NCI-H774 (cell line): ENCODE measurements around the gene OTOG.

ENCODE experiments used
- DNase-seq: peaks from one replicate; lab custom pipeline; 2025; lab: John Stamatoyannopoulos, UW

The OTOG gene

DNA sequence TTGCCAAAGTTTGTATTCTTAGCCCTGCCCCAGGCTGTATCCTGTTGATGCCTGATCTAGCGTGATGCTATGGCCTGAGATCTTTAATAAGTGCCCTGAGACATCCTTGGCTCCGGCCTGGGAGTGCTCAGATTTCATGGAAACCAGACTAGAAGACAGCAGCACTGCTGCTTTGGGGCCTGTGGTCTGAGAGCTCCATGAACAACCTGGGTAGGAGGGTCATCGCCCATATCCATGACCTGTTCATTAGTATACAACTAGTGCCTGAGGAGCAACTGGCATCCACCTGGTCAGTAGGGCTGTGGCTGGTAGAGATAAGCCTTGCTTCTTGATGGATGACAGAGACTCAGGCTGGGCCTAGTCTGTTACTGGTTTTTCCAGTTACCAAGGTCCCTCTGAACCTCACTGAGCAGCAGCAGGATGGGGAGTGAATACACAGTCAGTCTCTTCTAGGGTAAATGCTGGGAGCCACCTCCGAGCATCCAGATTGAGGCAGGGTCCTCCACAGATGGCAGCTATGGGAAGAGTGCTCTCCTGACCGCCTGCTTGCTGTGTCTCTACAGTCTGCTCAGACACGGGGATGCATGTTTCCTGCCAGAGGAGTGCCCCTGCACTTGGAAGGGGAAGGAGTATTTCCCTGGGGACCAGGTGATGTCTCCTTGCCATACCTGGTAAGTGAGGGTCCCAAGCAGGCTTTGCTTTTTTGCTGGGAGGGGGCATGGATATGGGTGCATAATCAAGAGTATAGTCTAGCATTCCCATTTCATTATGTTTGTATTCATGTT is 39.0 kb downstream of the OTOG start:
- DNase-seq = no peak

DNA sequence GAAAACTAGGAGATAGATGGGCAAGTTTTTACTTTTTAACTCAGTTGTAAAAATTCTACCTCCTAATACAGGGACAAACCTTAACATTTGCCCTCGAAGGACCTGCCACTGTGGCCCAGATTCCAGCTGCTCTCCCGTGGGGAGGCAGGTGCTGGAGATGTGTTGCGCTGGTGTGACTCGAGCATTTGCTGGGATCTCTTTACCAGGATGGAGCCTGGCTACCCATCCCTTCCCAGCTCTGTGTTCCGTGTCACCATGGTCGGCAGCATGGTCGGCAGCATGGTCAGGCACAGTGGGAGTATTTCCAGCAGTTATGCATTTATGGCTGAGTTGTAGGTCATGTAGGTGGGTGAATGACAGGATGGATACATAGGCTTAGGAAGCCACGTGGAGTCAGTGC is 41.1 kb downstream of the OTOG start:
- no peak for DNase-seq

DNA sequence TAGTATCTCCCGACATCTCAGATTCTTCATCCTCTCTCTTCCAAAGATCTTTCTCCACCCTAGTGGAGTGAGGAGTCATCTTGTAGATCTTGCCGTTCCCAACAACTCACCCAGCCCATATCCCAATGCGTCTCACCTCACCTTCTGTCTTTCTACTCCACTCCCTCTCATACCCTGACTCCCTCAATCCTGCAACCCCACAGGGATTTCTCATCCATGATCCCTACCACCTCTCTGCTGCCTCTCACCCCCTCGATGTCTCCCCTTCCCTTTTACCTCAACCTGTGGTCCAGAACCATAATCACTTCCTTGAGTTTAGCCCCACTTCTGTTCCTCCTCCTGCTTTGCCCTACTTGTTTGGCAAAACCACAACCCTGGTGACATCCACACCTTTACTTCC is 41.7 kb downstream of the OTOG start:
- DNase-seq = no peak

DNA sequence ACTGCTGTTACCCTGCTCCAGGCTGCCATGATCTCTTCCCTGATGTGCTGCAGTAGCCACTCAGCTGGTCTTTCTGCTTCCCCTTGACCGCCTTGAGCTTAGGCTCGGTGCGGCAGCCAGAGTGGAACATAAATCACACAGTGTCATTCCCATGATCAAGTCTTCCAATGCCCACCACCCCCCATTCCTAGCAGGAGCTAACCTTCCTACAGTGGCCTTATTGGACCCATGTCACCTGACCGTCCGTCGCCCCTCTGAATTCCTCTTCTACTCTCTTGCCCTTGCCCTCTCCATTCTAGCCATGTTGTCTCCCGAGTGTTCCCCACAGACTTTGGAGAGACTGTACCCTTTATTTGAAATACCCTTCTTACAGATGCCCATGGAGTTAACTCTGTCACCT is 43.4 kb downstream of the OTOG start:
- no peak for DNase-seq

DNA sequence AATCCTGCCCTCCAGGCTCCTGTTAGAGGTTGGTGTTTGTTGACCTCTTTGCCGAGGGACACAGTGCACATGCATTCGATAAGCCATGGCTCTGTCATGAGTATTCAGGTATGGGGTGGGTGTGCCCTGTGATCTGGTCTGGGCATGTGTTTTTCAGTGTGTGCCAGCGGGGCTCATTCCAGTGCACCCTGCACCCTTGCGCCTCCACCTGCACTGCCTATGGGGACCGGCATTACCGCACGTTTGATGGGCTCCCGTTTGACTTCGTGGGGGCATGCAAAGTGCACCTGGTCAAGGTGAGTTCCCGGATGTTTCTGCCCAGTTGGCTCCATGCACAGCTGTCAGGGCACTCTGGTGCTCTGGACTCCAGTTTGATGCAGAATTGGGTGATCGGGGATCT is 44.2 kb downstream of the OTOG start:
- no peak for DNase-seq

DNA sequence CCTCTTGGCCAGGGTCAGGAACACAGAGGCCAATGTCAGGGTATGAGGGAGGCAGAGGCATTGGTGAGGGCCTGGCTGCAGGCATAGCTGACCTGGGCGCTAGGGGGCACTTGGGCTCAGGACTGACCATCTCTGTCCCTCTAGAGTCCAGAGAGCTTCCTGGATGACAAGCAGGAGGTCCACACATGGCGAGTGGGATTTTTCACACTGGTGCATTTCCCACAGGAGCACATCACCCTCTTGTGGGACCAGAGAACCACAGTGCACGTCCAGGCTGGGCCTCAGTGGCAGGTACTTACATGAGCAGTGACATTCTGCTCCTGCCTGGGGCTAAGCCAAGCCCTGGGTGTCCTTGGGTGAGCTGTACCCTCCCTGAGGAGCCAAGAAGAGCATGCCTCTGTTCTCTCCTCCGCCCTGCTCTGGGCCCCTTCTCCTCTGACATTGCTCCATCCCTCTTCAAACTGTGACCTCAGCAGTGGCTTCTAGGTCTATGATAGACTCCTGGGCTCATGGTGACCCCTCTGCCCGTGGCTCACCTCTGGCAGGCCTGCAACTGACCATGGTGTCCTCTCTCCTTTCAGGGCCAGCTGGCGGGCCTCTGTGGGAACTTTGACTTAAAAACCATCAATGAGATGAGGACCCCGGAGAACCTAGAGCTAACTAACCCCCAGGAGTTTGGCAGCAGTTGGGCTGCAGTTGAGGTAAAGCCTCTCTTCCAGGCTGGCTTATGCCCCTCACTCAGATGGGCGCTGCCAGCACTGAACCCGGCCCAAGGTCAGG is 46.6 kb downstream of the OTOG start:
- DNase-seq = no peak

DNA sequence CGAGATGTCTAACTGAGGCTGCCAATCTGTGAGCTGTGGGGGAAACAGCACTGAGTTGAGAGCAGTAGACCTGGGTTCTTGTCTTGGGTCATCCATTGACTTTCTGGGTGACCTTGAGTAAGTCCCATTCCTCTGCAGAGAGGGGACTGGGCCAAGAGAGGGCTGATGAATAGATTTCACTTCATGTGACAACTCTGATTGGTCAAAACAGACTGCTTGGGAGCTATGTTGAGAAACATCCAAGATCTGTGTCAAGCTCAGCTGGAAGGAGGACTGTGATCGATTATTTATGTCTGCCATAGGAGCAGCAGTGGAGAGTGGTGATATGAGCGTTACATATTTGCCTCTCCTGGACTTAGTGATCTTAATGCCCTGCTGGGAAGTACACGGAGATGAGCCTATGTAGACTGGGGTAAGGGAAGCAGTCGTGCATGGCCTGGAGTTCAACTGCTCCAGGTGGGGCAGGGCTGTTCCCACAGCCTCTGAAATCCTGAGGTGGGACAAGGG is 47.7 kb downstream of the OTOG start:
- no peak for DNase-seq

DNA sequence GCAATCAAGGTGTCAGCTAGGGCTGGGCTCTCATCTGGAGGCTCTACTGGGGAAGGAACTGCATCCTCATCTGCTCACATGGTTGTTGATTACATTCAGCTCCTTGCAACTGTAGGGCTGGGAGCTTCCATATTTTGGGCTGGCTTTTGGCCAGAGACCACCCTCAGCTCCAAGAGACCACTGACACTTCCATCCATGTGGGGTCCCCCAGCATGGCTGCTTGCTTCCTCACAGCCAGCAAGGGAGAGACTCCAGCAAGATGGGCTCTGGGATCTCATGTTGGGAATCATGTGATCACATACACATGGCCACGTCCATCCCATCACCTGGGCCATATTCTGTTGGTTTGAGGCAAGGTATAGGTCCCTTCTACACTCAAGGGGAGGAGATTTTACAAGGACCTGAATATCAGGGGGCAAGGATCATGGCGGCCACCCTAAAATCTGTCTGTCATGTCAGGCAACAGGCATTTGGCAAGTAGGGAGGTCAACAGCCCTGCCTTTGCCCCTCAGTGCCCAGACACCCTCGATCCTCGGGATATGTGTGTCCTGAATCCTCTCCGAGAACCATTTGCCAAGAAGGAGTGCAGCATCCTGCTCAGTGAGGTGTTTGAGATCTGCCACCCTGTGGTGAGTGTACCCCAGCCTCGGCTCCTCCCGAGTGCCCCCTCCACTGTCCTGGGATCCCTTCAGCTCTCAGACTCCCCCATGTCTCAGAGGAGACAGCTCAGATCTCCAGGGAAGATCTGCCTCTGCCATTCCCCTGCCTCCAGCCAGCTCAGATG is 48.7 kb downstream of the OTOG start:
- DNase-seq = no peak

DNA sequence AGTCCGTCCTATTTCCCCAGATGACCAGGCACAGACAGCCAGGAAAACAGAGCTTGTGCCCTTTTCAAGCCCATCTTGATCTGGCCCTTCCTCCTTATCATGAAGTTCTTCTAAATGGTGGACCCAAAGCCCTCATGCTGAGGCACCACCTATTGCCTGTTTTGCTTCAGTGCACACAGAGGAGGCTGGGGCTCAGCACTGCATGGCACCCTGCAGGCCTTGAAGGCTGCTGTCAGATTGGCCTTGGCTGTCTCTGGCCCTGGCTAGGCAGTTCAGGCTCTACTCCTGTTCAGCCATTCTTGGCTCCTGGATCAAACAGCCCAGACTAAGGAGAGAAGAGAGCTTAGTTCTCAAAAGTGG is 49.2 kb downstream of the OTOG start:
- no peak for DNase-seq

DNA sequence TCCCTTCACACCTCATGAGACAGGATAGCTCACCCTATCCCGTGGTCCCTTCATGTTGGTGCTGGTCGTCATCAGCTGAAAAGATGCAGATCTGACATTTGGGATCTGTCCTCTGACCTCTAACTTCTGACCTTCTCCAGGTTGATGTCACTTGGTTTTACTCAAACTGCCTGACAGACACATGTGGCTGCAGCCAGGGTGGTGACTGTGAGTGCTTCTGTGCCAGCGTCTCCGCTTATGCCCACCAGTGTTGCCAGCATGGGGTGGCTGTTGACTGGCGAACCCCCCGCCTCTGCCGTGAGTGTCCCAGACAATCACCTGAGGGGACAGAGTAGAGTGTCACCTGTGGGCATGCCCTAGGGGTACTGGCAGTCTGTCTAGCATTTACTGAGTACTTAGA is 49.7 kb downstream of the OTOG start:
- DNase-seq = no peak

DNA sequence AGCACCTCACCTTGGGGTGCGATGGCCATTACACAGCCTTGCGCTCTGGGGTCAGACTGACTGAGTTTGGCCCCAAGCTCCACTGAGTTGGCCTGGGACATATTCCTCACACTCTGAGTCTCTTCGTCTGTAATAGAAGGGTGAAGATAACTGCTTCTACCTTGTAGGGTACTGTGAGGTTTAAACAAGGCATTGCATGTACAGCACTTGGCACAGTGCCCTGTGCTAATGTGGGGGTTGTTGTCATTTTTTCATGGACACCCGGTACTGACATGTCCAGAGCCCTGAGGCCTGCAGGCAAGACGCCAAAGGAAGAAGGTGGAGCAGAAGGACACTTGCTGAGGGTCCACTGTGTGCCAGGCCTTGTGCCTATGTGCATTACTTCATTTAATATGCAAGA is 50.7 kb downstream of the OTOG start:
- no peak for DNase-seq

DNA sequence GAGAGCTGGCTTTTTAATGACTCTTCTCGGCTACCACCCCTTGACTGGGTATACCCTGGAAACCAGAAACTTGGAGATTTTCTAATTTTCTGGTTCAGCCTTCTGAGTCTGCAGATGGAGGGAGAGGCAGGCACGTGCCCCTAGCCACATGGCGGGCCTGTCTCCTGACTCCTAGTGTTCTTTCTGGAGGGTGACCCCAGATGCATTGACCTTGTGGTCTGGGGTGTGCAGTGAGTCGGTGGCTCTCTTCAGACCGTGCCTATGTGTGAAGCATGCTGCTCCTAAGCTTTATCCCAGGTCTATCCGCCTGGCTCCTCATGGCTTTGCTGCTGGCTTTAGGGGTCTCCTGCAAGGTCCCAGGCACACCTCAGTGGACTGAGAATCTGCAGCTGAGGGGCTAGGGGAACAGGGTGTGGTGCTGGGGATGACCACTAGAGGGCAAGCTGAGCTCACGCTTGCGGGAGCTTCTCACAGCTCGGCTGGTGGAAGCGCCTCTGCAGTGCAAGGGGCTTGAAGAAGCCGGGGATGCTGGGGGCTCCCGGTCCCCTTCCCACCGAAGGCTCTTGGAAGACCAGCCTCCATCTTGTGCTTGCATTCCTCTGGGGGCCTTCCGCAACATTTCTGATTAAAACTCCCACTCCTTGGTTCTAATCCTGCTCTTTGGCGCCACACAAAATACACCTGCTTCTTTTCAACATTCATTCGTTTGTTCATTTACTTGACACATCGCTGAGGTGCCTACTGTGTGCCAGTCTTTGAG is 51.8 kb downstream of the OTOG start:
- peak; percentile 20 for DNase-seq

DNA sequence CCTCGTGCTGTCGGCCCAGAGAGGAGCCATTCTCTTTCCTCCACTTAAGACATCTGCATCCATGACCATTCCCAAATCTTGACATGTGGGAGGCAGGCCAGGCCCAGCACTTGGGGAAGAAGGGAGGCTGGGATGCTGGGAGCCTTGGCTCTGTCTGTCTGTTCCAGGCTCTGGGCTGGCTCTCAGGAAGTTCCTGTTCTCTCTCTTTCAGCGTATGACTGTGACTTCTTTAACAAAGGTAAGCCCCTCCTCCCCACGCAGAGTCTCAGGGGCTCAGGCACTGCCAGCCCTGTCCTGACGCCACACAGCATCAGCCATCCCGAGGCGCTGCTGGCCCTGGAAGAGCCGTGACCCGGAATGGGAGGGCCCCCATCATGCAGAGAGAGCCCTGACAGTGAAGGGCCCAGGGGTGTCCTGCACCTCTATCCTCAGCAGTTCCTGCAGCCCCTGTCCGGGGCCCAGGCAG is 52.4 kb downstream of the OTOG start:
- no peak for DNase-seq

DNA sequence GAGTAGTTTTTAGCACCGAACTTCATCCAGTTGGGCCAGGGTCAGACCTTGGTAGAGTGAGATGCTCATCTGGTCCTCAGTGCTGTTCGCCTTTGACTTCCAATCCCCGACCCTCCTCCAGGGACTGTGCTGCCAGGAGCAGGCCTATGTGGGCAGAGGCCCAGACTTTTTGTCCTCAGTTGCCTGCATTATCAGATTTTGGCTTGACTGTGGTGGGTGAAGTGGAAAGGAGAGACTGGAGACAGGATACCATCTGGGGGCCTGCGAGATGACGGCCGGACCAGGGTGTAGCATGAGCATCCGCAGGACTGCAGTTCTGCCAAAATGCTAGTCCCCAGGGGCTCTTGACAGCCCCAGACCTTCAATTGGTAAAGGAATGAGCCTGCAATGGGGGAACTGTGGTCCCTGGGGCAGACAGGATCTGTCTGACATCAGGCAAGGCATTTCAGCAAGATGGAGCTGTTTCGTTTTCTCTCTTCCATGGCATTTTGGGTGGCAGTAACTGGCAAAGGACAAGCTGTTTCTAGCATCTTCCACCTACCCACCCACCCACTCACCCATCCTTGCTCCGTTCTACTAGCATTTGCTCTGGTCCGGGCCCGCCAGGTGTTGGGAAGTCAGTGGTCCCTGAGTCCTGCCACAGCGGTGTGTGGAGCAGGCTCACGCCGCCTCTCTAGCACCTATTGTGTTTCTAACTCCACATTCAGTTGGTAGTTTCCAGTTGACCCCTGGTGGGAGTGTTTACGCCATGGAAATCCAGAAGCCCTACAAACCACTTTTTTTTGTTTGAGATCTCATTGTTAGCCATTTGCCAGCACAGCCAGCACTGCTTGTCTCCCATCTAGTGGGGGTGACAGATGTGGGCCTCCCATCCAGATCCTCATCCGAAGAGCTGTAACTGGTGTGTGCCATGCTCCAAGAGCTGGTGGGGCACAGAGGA is 53.5 kb downstream of the OTOG start:
- DNase-seq = no peak

DNA sequence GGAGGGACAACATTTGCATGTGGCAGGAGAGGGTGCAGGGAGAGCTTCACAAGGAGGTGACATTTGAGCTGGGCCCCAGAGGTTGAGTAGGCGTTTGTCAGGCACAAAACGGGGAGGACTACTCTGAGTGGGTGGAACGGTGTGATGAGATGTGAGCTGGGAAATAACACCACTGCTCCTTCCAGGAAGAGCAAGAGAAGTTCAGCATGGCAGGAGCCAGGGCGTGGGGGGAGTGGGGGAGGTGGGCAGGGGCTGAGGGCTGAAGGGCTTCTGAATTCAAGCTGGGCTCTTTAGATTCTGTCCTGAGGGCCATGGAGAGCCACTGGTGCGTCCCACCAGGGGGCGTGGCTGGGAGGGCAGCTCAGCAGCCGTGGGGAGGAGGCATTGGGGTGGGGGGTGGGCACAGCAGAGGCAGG is 54.2 kb downstream of the OTOG start:
- DNase-seq = no peak

DNA sequence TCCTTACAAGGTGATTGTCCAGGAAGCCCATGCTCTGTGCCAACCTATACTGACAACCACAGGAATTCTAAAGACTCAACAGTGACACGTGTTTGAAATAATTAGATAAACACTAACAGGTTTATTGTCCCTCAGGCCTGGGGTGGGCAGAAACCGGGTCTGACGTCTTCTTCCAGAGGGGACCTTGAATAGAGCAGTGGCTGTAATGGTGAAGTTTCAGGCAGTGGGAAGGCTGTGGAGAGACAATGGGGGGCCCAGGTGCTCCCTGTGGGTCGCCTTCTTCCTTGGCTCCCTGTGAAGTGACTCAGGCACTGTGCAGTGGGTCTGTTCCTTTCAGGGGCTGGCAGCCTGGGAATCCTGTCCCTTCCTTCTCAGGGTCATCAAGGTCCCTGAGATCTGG is 54.6 kb downstream of the OTOG start:
- no peak for DNase-seq

DNA sequence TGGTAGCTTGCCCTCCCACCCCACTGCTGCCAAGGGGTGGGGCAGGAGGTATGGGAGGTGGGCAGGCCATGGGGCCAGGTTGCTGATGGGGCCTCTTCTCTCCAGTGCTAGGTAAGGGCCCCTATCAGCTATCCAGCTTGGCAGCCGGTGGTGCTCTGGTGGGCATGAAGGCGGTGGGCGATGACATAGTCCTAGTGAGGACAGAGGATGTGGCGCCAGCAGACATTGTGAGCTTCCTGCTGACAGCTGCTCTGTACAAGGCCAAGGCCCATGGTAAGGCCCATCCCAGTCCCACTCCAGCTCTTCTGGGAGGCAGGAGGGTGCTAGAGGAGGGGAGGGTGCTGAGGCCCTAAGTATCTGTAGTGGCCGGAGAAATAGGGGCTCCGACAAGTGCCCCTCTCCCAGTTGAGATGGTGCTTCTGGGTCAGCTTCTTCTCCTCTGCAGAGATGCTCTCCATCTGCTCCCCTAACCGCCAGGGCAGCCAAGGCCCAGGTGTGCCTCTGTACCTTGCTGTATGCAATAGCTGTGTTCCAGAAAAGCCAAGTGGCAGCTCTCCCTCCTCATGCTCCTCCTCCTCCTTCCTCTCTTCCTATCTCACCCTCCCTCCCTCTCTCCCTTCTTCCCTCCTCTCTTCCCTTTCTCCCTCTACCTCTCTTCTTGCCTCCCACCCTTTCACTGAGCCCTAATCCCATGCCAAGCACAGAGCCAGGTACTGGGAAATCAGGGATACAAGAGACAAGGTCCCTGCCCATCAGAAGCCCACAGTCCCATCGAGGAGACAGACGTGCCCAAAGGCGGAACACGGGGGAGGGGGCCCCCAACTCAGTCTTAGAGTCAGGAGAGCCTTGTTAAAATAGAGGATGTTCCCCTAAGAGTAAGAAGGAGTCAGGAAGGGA is 55.3 kb downstream of the OTOG start:
- DNase-seq = no peak

DNA sequence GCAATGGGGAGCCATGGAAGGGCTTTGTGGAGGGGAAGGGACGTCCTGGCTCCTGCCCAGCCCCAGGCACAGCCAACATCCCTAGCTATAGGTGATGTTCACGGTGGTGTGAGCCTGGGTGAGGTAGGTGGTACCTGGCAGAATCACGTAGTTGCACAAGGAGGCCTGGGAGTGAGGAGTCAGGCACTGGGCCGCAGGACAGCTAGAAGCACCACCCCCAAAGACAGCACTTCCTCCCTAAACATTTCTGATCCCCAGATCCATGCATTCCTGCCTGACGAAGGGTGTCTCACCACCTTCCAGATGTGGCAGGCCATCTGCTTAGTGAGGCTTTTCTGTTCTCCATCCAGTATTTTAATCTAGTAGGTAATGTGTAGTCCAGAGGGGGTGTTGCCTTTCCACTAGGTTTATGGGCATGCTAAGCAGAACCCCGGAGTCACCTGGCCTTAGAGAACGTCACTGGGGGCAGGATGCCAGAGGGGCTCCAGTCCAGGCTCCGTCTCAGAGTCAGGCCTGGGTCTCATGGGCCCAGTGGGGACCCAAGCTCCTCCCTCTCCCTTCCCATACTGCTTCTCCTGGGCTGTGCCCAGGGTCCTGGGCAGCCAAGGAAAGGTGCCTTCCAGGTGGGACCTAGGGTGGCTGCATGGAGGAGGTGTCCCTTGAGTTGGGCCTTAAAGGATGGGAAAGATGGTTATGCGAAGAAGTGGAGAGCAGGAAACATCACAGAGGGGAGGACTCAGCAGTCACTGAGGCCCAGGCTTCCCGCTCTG is 56.2 kb downstream of the OTOG start:
- no peak for DNase-seq
